HCT116 (cell line): ENCODE results near the gene NTRK3. TPM values are rescaled to one million over a fixed set of nuclear protein-coding genes. Genes with fewer than 3 reads are reported as not detected.

Experiments
- ATAC-seq: fragments of 200-7000 bp; cut with Tn5 transposase; 2 replicates; pipeline ENCODE4 v1.9.1; 2020; ENCODE audit warnings: mild to moderate bottlenecking, moderate library complexity
- BruUV-seq: library from RNA; stranded (reverse); fragments of 400-500 nt; replicated peaks from 2 replicates; lab custom pipeline; 2021; lab: Mats Ljungman, UMichigan
- CTCF ChIA-PET: fragments of 300-600 bp; sonication (Branson Sonifier 250); formaldehyde crosslinking; loops from one replicate; lab custom pipeline; 2021; ENCODE audit warnings: antibody characterized with exemption; lab: Charles Lee
- POLR2A ChIA-PET: fragments of 300-600, 350-600 bp; sonication (Branson Sonifier 250); formaldehyde crosslinking; loops from one replicate; lab custom pipeline; 2021; ENCODE audit warnings: antibody characterized with exemption; lab: Charles Lee
- RAD21 ChIA-PET, 2 experiments: fragments of 300-600 bp; sonication (Branson Sonifier 250); formaldehyde crosslinking; loops; one replicate each; lab custom pipeline; 2023; ENCODE audit warnings: low total read pairs in 2 of 2; ENCODE audit not compliant: uncharacterized antibody in 2 of 2, unreplicated experiment in 2 of 2, low non-redundant PET in 1 of 2; lab: Charles Lee
- DNase-seq: peaks from one replicate; pipeline ENCODE4 v3.0.0-alpha.2; 2010; ENCODE audit warnings: low read depth, low spot score
- H2AFZ ChIP-seq: fragments of 200-600 bp; shearing (Covaris generic), sonication (generic); 2 replicates; pipeline ENCODE4 v1.6.1; 2017; ENCODE audit warnings: low read depth, mixed run types, mixed read lengths, antibody characterized with exemption, low read length; ENCODE audit not compliant: poor library complexity, severe bottlenecking
- H3K27ac ChIP-seq: 2 replicates; pipeline ENCODE4 v1.5.1; 2012; ENCODE audit warnings: low read depth, low read length
- H3K27me3 ChIP-seq: fragments of 200-600 bp; sonication (generic); 2 replicates; pipeline ENCODE4 v1.6.1; 2016; ENCODE audit warnings: mixed run types, low read length, mixed read lengths; ENCODE audit not compliant: insufficient read depth
- H3K36me3 ChIP-seq, 2 experiments: fragments of 200-500 bp in 1 of 2; fragments of 200-600 bp in 1 of 2; sonication (Bioruptor generic) in 1 of 2; sonication (generic) in 1 of 2; 2 replicates each; pipeline versions ENCODE4 v1.5.1 to v1.6.1; 2014 to 2016; ENCODE audit warnings: low read length in 2 of 2, inconsistent platforms in 1 of 2, mixed read lengths in 1 of 2, mixed run types in 1 of 2; ENCODE audit not compliant: insufficient read depth in 2 of 2, control insufficient read depth in 1 of 2
- H3K4me1 ChIP-seq, 2 experiments: fragments of 200-600 bp in 1 of 2; sonication (generic) in 1 of 2; 2 replicates each; pipeline versions ENCODE4 v1.5.1 to v1.6.1; 2012 to 2017; ENCODE audit warnings: low read length in 2 of 2, inconsistent platforms in 1 of 2, mild to moderate bottlenecking in 1 of 2, mixed read lengths in 1 of 2, mixed run types in 1 of 2, moderate library complexity in 1 of 2; ENCODE audit not compliant: insufficient read depth in 2 of 2, control insufficient read depth in 1 of 2
- H3K4me2 ChIP-seq: fragments of 200-600 bp; sonication (generic); 2 replicates; pipeline ENCODE4 v1.6.1; 2017; ENCODE audit warnings: mixed run types, low read length, mixed read lengths
- H3K4me3 ChIP-seq, 2 experiments: fragments of 200-600 bp in 1 of 2; sonication (generic) in 1 of 2; replicated peaks in 1 of 2; 2 replicates each; pipeline ENCODE4 v1.5.1; 2011 to 2016; ENCODE audit warnings: low read length in 2 of 2, control low read depth in 1 of 2, low read depth in 1 of 2, mild to moderate bottlenecking in 1 of 2, mixed read lengths in 1 of 2, mixed run types in 1 of 2
- H3K79me2 ChIP-seq: fragments of 200-600 bp; sonication (generic); 2 replicates; pipeline ENCODE4 v1.6.1; 2017; ENCODE audit warnings: mild to moderate bottlenecking, mixed run types, low read length, moderate library complexity, mixed read lengths; ENCODE audit not compliant: insufficient read depth
- H3K9ac ChIP-seq: fragments of 200-600 bp; sonication (generic); 2 replicates; pipeline ENCODE4 v1.6.1; 2016; ENCODE audit warnings: low read length, mixed read lengths
- H3K9me2 ChIP-seq: fragments of 200-600 bp; sonication (generic), shearing (Covaris generic); 2 replicates; pipeline ENCODE4 v1.6.1; 2017; ENCODE audit warnings: mixed run types, mild to moderate bottlenecking, moderate library complexity; ENCODE audit not compliant: insufficient read depth
- H3K9me3 ChIP-seq, 2 experiments: fragments of 200-500 bp in 1 of 2; fragments of 200-600 bp in 1 of 2; sonication (Bioruptor generic) in 1 of 2; sonication (generic) in 1 of 2; 2 replicates each; pipeline ENCODE4 v1.6.1; 2014 to 2017; ENCODE audit warnings: low read length in 2 of 2, mixed read lengths in 2 of 2, inconsistent platforms in 1 of 2, low read depth in 1 of 2, mild to moderate bottlenecking in 1 of 2, mixed run types in 1 of 2, moderate library complexity in 1 of 2; ENCODE audit not compliant: control insufficient read depth in 1 of 2, insufficient read depth in 1 of 2
- H4K20me1 ChIP-seq: fragments of 200-600 bp; sonication (generic), shearing (Covaris generic); 2 replicates; pipeline ENCODE4 v1.6.1; 2017; ENCODE audit warnings: mixed run types, mild to moderate bottlenecking, moderate library complexity; ENCODE audit not compliant: insufficient read depth
- CBX3 ChIP-seq: IDR thresholded peaks from 2 replicates; pipeline ENCODE4 v1.6.1; 2012; ENCODE audit warnings: low read depth
- CEBPB ChIP-seq: IDR thresholded peaks from 2 replicates; pipeline ENCODE4 v1.6.1; 2012; ENCODE audit warnings: low read depth
- EGR1 ChIP-seq: IDR thresholded peaks from 2 replicates; pipeline ENCODE4 v1.6.1; 2012; ENCODE audit warnings: low read depth
- ELF1 ChIP-seq: IDR thresholded peaks from 2 replicates; pipeline ENCODE4 v1.6.1; 2012; ENCODE audit warnings: low read depth, borderline replicate concordance
- FOSL1 ChIP-seq: IDR thresholded peaks from 2 replicates; pipeline ENCODE4 v1.6.1; 2012; ENCODE audit warnings: low read depth
- JUND ChIP-seq: IDR thresholded peaks from 2 replicates; pipeline ENCODE4 v1.6.1; 2012
- RAD21 ChIP-seq: IDR thresholded peaks from 2 replicates; pipeline ENCODE4 v1.6.1; 2012; ENCODE audit warnings: low read depth, mild to moderate bottlenecking
- REST ChIP-seq: IDR thresholded peaks from 2 replicates; pipeline ENCODE4 v1.6.1; 2012; ENCODE audit warnings: low read depth
- SP1 ChIP-seq: IDR thresholded peaks from 2 replicates; pipeline ENCODE4 v1.6.1; 2012; ENCODE audit warnings: low read depth
- TCF7L2 ChIP-seq: IDR thresholded peaks from 2 replicates; pipeline ENCODE4 v1.7.0; 2011; ENCODE audit warnings: borderline replicate concordance, inconsistent platforms; ENCODE audit not compliant: insufficient read depth, insufficient read length; ENCODE audit errors: extremely low read depth
- ZNF274 ChIP-seq: fragments of 200-500 bp; sonication (Bioruptor generic); IDR thresholded peaks from 2 replicates; pipeline ENCODE4 v1.6.1; 2014; ENCODE audit warnings: mild to moderate bottlenecking, low read depth, low read length, inconsistent platforms
- intact Hi-C: fragments of 100-400 bp; cut with micrococcal nuclease; formaldehyde crosslinking; loops from 2 replicates; pipeline ENCODE4 v1.10.0; 2022
- total RNA-seq: library from RNA; stranded (reverse); gene quantifications from one replicate; pipeline ENCODE4 v1.2.1, GENCODE V29; 2021; ENCODE audit not compliant: unreplicated experiment
- TF ChIP-seq, protein P1 (sequence below): IDR thresholded peaks from 2 replicates; pipeline ENCODE4 v1.6.1; 2012

NTRK3 gene
- total RNA-seq, 1 experiment from 2014 or later, result not detected

GRCh38 chr15:88042047-88042446, 214.5 kb downstream of the NTRK3 start:
- Histone ChIP-seq H3K4me1 (no peaks in the 10 kb centered on the region), H3K9me3 (no peaks in the 10 kb centered on the region), H3K27ac (no peak overlapping the region), H3K27me3 (no peaks in the 10 kb centered on the region), H3K79me2 (no peaks in the 10 kb centered on the region), H2AFZ (no peak overlapping the region), H3K36me3 (no peaks in the 10 kb centered on the region), H3K9ac (no peak overlapping the region), H4K20me1 (no peaks in the 10 kb centered on the region), H3K9me2 (no peaks in the 10 kb centered on the region), H3K4me2 (no peak overlapping the region), H3K4me3 (no peak overlapping the region)
- CTCF ChIA-PET, result no interaction called here
- intact Hi-C loops, result no loop called here
- DNase-seq (no peak), ATAC-seq (no peak)
- TF ChIP-seq ELF1 (no peak), CBX3 (no peak), CEBPB (no peak), REST (no peak), ZNF274 (no peak), EGR1 (no peak)
- TF ChIP-seq, protein P1, sequence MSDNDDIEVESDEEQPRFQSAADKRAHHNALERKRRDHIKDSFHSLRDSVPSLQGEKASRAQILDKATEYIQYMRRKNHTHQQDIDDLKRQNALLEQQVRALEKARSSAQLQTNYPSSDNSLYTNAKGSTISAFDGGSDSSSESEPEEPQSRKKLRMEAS, result no peak
- no TSS peak for BruUV-seq
- POLR2A ChIA-PET, result no interaction called here
- RAD21 ChIA-PET, result no interaction called here

- Histone ChIP-seq H3K79me2 (no peaks in the 10 kb centered on the region), H3K27me3 (0 out of 2 replicates have a peak, but pooled peaks cover 3% of the 10 kb centered on the region), H3K9me3 (no peaks in the 10 kb centered on the region), H4K20me1 (no peaks in the 10 kb centered on the region), H3K27ac (no peak overlapping the region), H3K4me3 (no peak overlapping the region), H3K36me3 (no peaks in the 10 kb centered on the region), H2AFZ (no peak overlapping the region), H3K9ac (no peak overlapping the region), H3K4me2 (no peak overlapping the region), H3K4me1 (no peaks in the 10 kb centered on the region), H3K9me2 (no peaks in the 10 kb centered on the region)
- intact Hi-C loops, result no loop called here
- RAD21 ChIA-PET, result no interaction called here
- CTCF ChIA-PET, result no interaction called here
- no peak for ATAC-seq
- POLR2A ChIA-PET, result no interaction called here
- no peak for DNase-seq
- no TSS peak for BruUV-seq
- TF ChIP-seq CBX3 (no peak), TCF7L2 (no peak), FOSL1 (no peak), SP1 (no peak), JUND (no peak), REST (no peak), RAD21 (no peak)
These were observed 216.0 kb downstream of the NTRK3 start for GRCh38 chr15:88040516-88040915.
